GM18511 (cell line): ENCODE data around the gene SHC3.

ENCODE experiments used
- ATAC-seq: cut with Tn5 transposase; IDR thresholded peaks from one replicate; pipeline ENCODE4 v1.9.1; 2021; ENCODE audit warnings: mild to moderate bottlenecking, moderate library complexity; ENCODE audit not compliant: unreplicated experiment

Gene SHC3

GRCh38 chr9:88971131-88971960 lies 207.3 kb downstream of the SHC3 start:
- no peak for ATAC-seq

- ATAC-seq: no peak
Observed at GRCh38 chr9:88969646-88970373, 208.8 kb downstream of the SHC3 start.

GRCh38 chr9:88968799-88969198 lies 209.8 kb downstream of the SHC3 start:
- ATAC-seq: no peak

- no peak for ATAC-seq
Observed at GRCh38 chr9:88966894-88967676, 211.5 kb downstream of the SHC3 start.

GRCh38 chr9:88965473-88965872 lies 213.1 kb downstream of the SHC3 start:
- ATAC-seq: no peak

- no peak for ATAC-seq
Observed at GRCh38 chr9:88960632-88961031, 218.0 kb downstream of the SHC3 start.

GRCh38 chr9:88959727-88960469 lies 218.7 kb downstream of the SHC3 start:
- no peak for ATAC-seq

- no peak for ATAC-seq
Observed at GRCh38 chr9:88957526-88957925, 221.1 kb downstream of the SHC3 start.
